ENCODE data around the gene CDK5RAP2. TPM values are rescaled to one million over a fixed set of nuclear protein-coding genes. Genes with fewer than 3 reads are reported as not detected.

CDK5RAP2 gene
- total RNA-seq, 1 experiment from 2014 or later: 56.4 TPM

DNA sequence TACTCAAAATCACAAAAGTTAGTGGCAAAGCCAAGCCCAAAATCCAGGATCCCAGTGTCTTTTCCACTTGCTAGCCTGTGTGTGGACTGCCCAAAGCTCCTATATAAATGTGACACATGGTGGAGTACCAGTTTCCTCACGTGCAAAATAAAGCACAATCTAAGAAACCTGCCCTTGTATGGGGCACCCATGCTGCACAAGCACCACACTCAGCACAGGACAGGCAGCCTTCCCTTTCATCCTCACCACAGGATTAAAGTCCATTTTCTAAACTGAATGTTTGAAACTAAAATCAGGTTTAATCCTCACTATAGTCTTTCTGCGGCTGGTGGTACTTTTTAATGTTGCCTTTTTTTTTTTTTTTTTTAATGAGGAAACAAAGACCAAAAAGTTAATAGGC is 5.5 kb downstream of the CDK5RAP2 start:
- Histone ChIP-seq H3K9me3 (ENCODE audit: control insufficient read depth, low read depth, low read length) (no peaks in the 10 kb centered on the region), H3K18ac (ENCODE audit: insufficient read length, low read depth, low read length) (no peak overlapping the region), H3K27me3 (ENCODE audit: insufficient read depth, low read length) (no peaks in the 10 kb centered on the region), H2BK5ac (ENCODE audit: insufficient read length, low read length) (no peak overlapping the region), H3K79me1 (ENCODE audit: insufficient read depth, low read depth, low read length, poor library complexity, severe bottlenecking) (peaks cover 13% of the 10 kb centered on the region), H4K20me1 (ENCODE audit: control insufficient read depth, insufficient read depth, insufficient read length) (no peaks in the 10 kb centered on the region), H4K5ac (ENCODE audit: insufficient read length, low read depth, low read length) (no peak overlapping the region), H3K4ac (ENCODE audit: low read depth, low read length) (no peak overlapping the region), H3K14ac (ENCODE audit: insufficient read depth, low read length) (no peak overlapping the region), H4K8ac (replicated peaks; ENCODE audit: insufficient read length, low read depth, low read length) (no peak overlapping the region), H2BK20ac (ENCODE audit: low read depth, low read length, poor library complexity, severe bottlenecking) (no peak overlapping the region), H3K56ac (ENCODE audit: insufficient read length, low read depth, low read length) (no peak overlapping the region), H3K79me2 (ENCODE audit: insufficient read depth, low read length) (peaks cover 33% of the 10 kb centered on the region; the same call in 1 of the 2 replicates), H2BK15ac (ENCODE audit: low read depth, low read length) (no peak overlapping the region), H3T11ph (ENCODE audit: low read length) (no peak overlapping the region), H3K4me2 (ENCODE audit: insufficient read depth, insufficient read length, low read length) (no peak overlapping the region), H2AFZ (ENCODE audit: low read length) (no peak overlapping the region), H4K91ac (ENCODE audit: insufficient read length, low read depth, low read length) (no peak overlapping the region), H3K27ac (ENCODE audit: insufficient read length, low read depth, low read length) (no peak overlapping the region), H3K9ac (ENCODE audit: extremely low read depth, insufficient read length, low read length) (no peak overlapping the region), H2AK5ac (ENCODE audit: insufficient read length, low read length) (no peak overlapping the region), H3K4me1 (ENCODE audit: insufficient read depth, low read length) (peaks cover 4% of the 10 kb centered on the region), H3K23ac (ENCODE audit: insufficient read length, low read depth, low read length) (no peak overlapping the region), H3K23me2 (ENCODE audit: insufficient read length, low read depth, low read length, poor library complexity, severe bottlenecking) (no peaks in the 10 kb centered on the region), H2BK12ac (ENCODE audit: insufficient read length, low read depth, low read length) (no peak overlapping the region), H2BK120ac (ENCODE audit: low read depth, low read length, poor library complexity, severe bottlenecking) (no peak overlapping the region)
- H3K27ac Mint-ChIP-seq: no peak overlapping the region; a peak in 1 of 7 replicates
- no CpG with 5 or more reads among the region's 2 CpGs for WGBS (ENCODE audit: extremely low coverage, insufficient read length, low lambda C conversion rate)
- H3K36me3 Mint-ChIP-seq (ENCODE audit: insufficient read depth in 1 of 3, low read depth in 3 of 3): peaks cover 14 to 35% (median 30%) of the 10 kb centered on the region in 3 experiments; a peak in 6 of 7 replicates
- peaks cover 9 to 10% of the 10 kb centered on the region in 2 experiments for H3K4me1 Mint-ChIP-seq
- DNase-seq: no peak
- no peak overlapping the region for H3K4me3 Mint-ChIP-seq
- H3K27me3 Mint-ChIP-seq (ENCODE audit: low read depth): no peaks in the 10 kb centered on the region
- no peak for TF ChIP-seq CTCF (conservative IDR thresholded peaks at IDR 0.05)
- H3K9me3 Mint-ChIP-seq: no peaks in the 10 kb centered on the region

All from H9 (cell line).